K562 (cell line): ENCODE data around the gene ZNF235. TPM values are rescaled to one million over a fixed set of nuclear protein-coding genes. Genes with fewer than 3 reads are reported as not detected.

Experiments used
- ATAC-seq: fragments of 200-7000 bp; cut with Tn5 transposase; 3 replicates; pipeline ENCODE4 v1.9.1; 2020; ENCODE audit warnings: moderate library complexity
- BruUV-seq: library from RNA; stranded (reverse); fragments of 400-500 nt; replicated peaks from 2 replicates; lab custom pipeline; 2021; lab: Mats Ljungman, UMichigan
- CTCF ChIA-PET: fragments of 300-600 bp; formaldehyde crosslinking; extraction: SDS; loops from one replicate; lab custom pipeline; 2021; ENCODE audit warnings: low intra/inter-chr PET ratio; lab: Yijun Ruan, JAX
- POLR2A ChIA-PET: fragments of 300-600, 350-650 bp; sonication (Branson Sonifier 250); formaldehyde crosslinking; extraction: SDS; loops from one replicate; lab custom pipeline; 2021; ENCODE audit warnings: antibody characterized with exemption, inconsistent platforms; lab: Yijun Ruan, JAX
- DNase-seq, 4 experiments: peaks; one replicate each; pipeline versions ENCODE4 v3.0.0 to v3.0.0-alpha.2; 2011 to 2018; ENCODE audit warnings: low spot score in 3 of 4, mixed read lengths in 3 of 4; ENCODE audit errors: extremely low read depth in 1 of 4
- FAIRE-seq: peaks from 2 replicates; lab custom pipeline; 2011; peaks lifted over from hg19 to GRCh38; lab: Jason Lieb, UNC
- H2AFZ ChIP-seq: 2 replicates; pipeline ENCODE4 v1.6.0; 2011; ENCODE audit warnings: low read depth, low read length, control low read depth, inconsistent platforms
- H3K27ac ChIP-seq: fragments of 200-600 bp; 3 replicates; pipeline ENCODE4 v1.8.0; 2011; ENCODE audit warnings: low read depth, mild to moderate bottlenecking, control low read depth, inconsistent platforms, low read length, moderate library complexity, mixed read lengths; ENCODE audit errors: extremely low read depth
- H3K27me3 ChIP-seq, 2 experiments: fragments of 300-600 bp in 1 of 2; 2 replicates in 1 of 2; 3 replicates in 1 of 2; pipeline versions ENCODE4 v1.6.0 to v1.8.0; 2011; ENCODE audit warnings: inconsistent platforms in 2 of 2, low read length in 2 of 2, mild to moderate bottlenecking in 1 of 2, mixed read lengths in 1 of 2, moderate library complexity in 1 of 2; ENCODE audit not compliant: control insufficient read depth in 2 of 2, insufficient read depth in 2 of 2
- H3K36me3 ChIP-seq: fragments of 300-600 bp; 3 replicates; pipeline ENCODE4 v1.8.0; 2011; ENCODE audit warnings: mild to moderate bottlenecking, low read length, inconsistent platforms; ENCODE audit not compliant: control insufficient read depth, insufficient read depth
- H3K4me1 ChIP-seq, 2 experiments: fragments of 200-600 bp in 1 of 2; replicated peaks in 1 of 2; 2 replicates in 1 of 2; 3 replicates in 1 of 2; pipeline versions ENCODE4 v1.5.1 to v1.8.0; 2011; ENCODE audit warnings: inconsistent platforms in 2 of 2, low read length in 2 of 2, mild to moderate bottlenecking in 1 of 2, mixed read lengths in 1 of 2, moderate library complexity in 1 of 2; ENCODE audit not compliant: control insufficient read depth in 2 of 2, insufficient read depth in 2 of 2
- H3K4me2 ChIP-seq: 2 replicates; pipeline ENCODE4 v1.6.1; 2011; ENCODE audit warnings: low read length, control low read depth, inconsistent platforms, mixed read lengths; ENCODE audit not compliant: insufficient read depth
- H3K4me3 ChIP-seq: fragments of 200-600 bp; sonication (generic), shearing (Covaris generic); 2 replicates; pipeline ENCODE4 v1.5.1; 2016; ENCODE audit warnings: control low read depth, inconsistent platforms
- H3K79me2 ChIP-seq: fragments of 200-600 bp; 3 replicates; pipeline ENCODE4 v1.8.0; 2011; ENCODE audit warnings: low read length, inconsistent platforms; ENCODE audit not compliant: control insufficient read depth, insufficient read depth
- H3K9ac ChIP-seq, 2 experiments: 2 replicates each; pipeline versions ENCODE4 v1.6.0 to v1.6.1; 2011; ENCODE audit warnings: low read depth in 2 of 2, low read length in 2 of 2, control low read depth in 1 of 2, inconsistent platforms in 1 of 2, mild to moderate bottlenecking in 1 of 2, mixed read lengths in 1 of 2; ENCODE audit not compliant: insufficient read depth in 1 of 2
- H3K9me1 ChIP-seq: one replicate; pipeline ENCODE4 v1.6.0; 2011; ENCODE audit warnings: inconsistent platforms, mild to moderate bottlenecking, low read length, moderate library complexity; ENCODE audit not compliant: control insufficient read depth, insufficient read depth
- H3K9me3 ChIP-seq: replicated peaks from 2 replicates; pipeline ENCODE4 v1.5.1; 2011; ENCODE audit warnings: low read depth, low read length, inconsistent platforms; ENCODE audit not compliant: control insufficient read depth, insufficient read depth
- H4K20me1 ChIP-seq: replicated peaks from 2 replicates; pipeline ENCODE4 v1.6.1; 2011; ENCODE audit warnings: low read length, inconsistent platforms, mixed read lengths; ENCODE audit not compliant: control insufficient read depth, insufficient read depth
- BDP1 ChIP-seq: IDR thresholded peaks from 3 replicates; pipeline ENCODE4 v1.6.1; 2011; ENCODE audit not compliant: insufficient read length, insufficient read depth
- CBX8 ChIP-seq: fragments of 200-600 bp; sonication (generic); IDR thresholded peaks from 2 replicates; pipeline ENCODE4 v1.6.1; 2012; ENCODE audit warnings: borderline replicate concordance, mixed run types, low read depth, mild to moderate bottlenecking, moderate library complexity, mixed read lengths, low read length, control low read depth, inconsistent platforms; ENCODE audit not compliant: poor library complexity, severe bottlenecking; ENCODE audit errors: extremely low read depth
- ESRRA ChIP-seq: fragments of 450-650 bp; IDR thresholded peaks from 2 replicates; pipeline ENCODE4 v1.6.1; 2014; ENCODE audit warnings: low read depth, mild to moderate bottlenecking, moderate library complexity, borderline replicate concordance
- GATAD2B ChIP-seq: fragments of 450-650 bp; IDR thresholded peaks from 2 replicates; pipeline ENCODE4 v1.6.1; 2017; ENCODE audit warnings: mild to moderate bottlenecking, borderline replicate concordance
- KAT8 ChIP-seq: fragments of 450-650 bp; IDR thresholded peaks from 2 replicates; pipeline ENCODE4 v1.6.1; 2016; ENCODE audit warnings: low read depth, mild to moderate bottlenecking
- KLF6 ChIP-seq: fragments of 250-450 bp; sonication (Bioruptor Pico); IDR thresholded peaks from 2 replicates; pipeline ENCODE4 v1.4.0; 2020; ENCODE audit warnings: mild to moderate bottlenecking, moderate library complexity, borderline replicate concordance
- MYNN ChIP-seq, 2 experiments: sonication (generic); formaldehyde crosslinking in 1 of 2; IDR thresholded peaks; 2 replicates each; pipeline versions ENCODE4 v1.5.0 to v1.6.1; 2016 to 2020; ENCODE audit warnings: antibody characterized with exemption in 1 of 2, missing genetic modification reagents in 1 of 2
- NFXL1 ChIP-seq: fragments of 450-650 bp; formaldehyde crosslinking; IDR thresholded peaks from 2 replicates; pipeline ENCODE4 v1.4.0; 2021; ENCODE audit warnings: mild to moderate bottlenecking
- PHF21A ChIP-seq: fragments of 450-650 bp; IDR thresholded peaks from 2 replicates; pipeline ENCODE4 v1.6.1; 2017; ENCODE audit warnings: low read depth, borderline replicate concordance
- YBX1 ChIP-seq: fragments of 450-650 bp; IDR thresholded peaks from 2 replicates; pipeline ENCODE4 v1.7.1; 2016; ENCODE audit warnings: mild to moderate bottlenecking
- ZMIZ1 ChIP-seq, 2 experiments: fragments of 150-350 bp in 1 of 2; IDR thresholded peaks; 2 replicates each; pipeline ENCODE4 v1.6.1; 2012 to 2016; ENCODE audit warnings: low read depth in 2 of 2, low read length in 2 of 2, mild to moderate bottlenecking in 1 of 2, moderate library complexity in 1 of 2
- ZNF436 ChIP-seq: fragments of 250-450, 450-650 bp; sonication (Bioruptor Pico); formaldehyde crosslinking; IDR thresholded peaks from 2 replicates; pipeline ENCODE4 v1.7.0; 2020; ENCODE audit warnings: mild to moderate bottlenecking
- WGBS: fragments of 100-300 bp; shearing (Covaris generic); methylation state at CpG from one replicate; pipeline ENCODE4 v1.1.6; 2016; ENCODE audit warnings: low coverage, mixed read lengths; ENCODE audit not compliant: insufficient coverage; ENCODE audit errors: missing lambda C conversion rate; 5-methylcytosine and 5-hydroxymethylcytosine counted together
- in situ Hi-C: fragments of 300-500 bp; cut with MboI; formaldehyde crosslinking; loops from 4 replicates; pipeline ENCODE4 v1.15.0; 2018; ENCODE audit warnings: inconsistent platforms, mixed read lengths
- intact Hi-C: fragments of 100-400 bp; cut with micrococcal nuclease; formaldehyde crosslinking; loops from 2 replicates; pipeline ENCODE4 v1.14.2; 2022
- polyA plus RNA-seq, 8 experiments: library from polyadenylated mRNA; depleted of rRNA in 4 of 8; stranded (reverse) in 5 of 8; unstranded in 3 of 8; fragments of >200 nt; fragmentation: Nextera tagmentation in 2 of 8; fragmentation: Illumina TruSeq in 1 of 8; extraction: Ambion mirVana in 2 of 8; extraction: Trizol in 1 of 8; gene quantifications; 2 replicates each; pipeline versions ENCODE4 v1.2.1 to v1.2.3, GENCODE V29; 2011 to 2014; ENCODE audit warnings: inconsistent platforms in 1 of 8, missing spikeins in 1 of 8
- total RNA-seq, 7 experiments: library from RNA; depleted of rRNA in 6 of 7; stranded (reverse); fragments of >200 nt in 6 of 7; fragmentation: Illumina TruSeq in 2 of 7; extraction: Trizol in 2 of 7; gene quantifications; 2 replicates each; pipeline versions ENCODE4 v1.2.1 to v1.2.3, GENCODE V29; 2011 to 2021; ENCODE audit warnings: low replicate concordance in 1 of 7
- TF ChIP-seq, protein P1 (sequence below), 2 experiments: fragments of 200-800 bp in 1 of 2; sonication (Bioruptor generic) in 1 of 2; sonication (generic) in 1 of 2; formaldehyde crosslinking in 1 of 2; IDR thresholded peaks in 1 of 2; conservative IDR thresholded peaks in 1 of 2; 2 replicates each; pipeline versions ENCODE4 v1.5.0 to v1.6.1; 2016 to 2020; ENCODE audit warnings: missing compliant biosample characterization in 1 of 2, missing genetic modification characterization in 1 of 2, missing genetic modification reagents in 1 of 2
- TF ChIP-seq, protein P2 (sequence below): fragments of 250-450 bp; sonication (Bioruptor Pico); IDR thresholded peaks from 2 replicates; pipeline ENCODE4 v1.4.0; 2020; ENCODE audit warnings: borderline replicate concordance

ZNF235 gene
- total and polyA plus RNA-seq, 9 of the 15 experiments (the other 6 are each of a cell fraction or from before 2014, with no cell fraction given) = 0.68 to 2.9 (median 1.3) TPM

- TF ChIP-seq CBX8 (no peak), GATAD2B (no peak), MYNN (IDR thresholded peaks at IDR 0.05) (no peak), MYNN (CRISPR knock-in tag; IDR thresholded peaks at IDR 0.05) (no peak)
These were observed 26.6 kb downstream of the ZNF235 start (continued) for GRCh38 chr19:44278181-44278690.

GRCh38 chr19:44277331-44277730, 27.5 kb downstream of the ZNF235 start:
- in situ Hi-C loops = no loop called here
- BruUV-seq = no TSS peak
- no peak for DNase-seq
- Histone ChIP-seq H3K27me3 (no peaks in the 10 kb centered on the region), H4K20me1 (no peaks in the 10 kb centered on the region), H3K79me2 (no peaks in the 10 kb centered on the region), H3K9me1 (no peaks in the 10 kb centered on the region), H3K9ac (no peak overlapping the region), H3K36me3 (no peaks in the 10 kb centered on the region), H3K4me3 (no peak overlapping the region), H3K4me2 (no peak overlapping the region), H2AFZ (no peak overlapping the region), H3K4me1 (no peaks in the 10 kb centered on the region), H3K27ac (no peak overlapping the region), H3K9me3 (0 out of 2 replicates have a peak, but pooled peaks cover 1% of the 10 kb centered on the region)
- FAIRE-seq = no peak
- ATAC-seq = no peak
- intact Hi-C loops = no loop called here
- ChIA-PET CTCF (no interaction called here), POLR2A (no interaction called here)
- WGBS = 10% methylated on average over 1 of the region's 1 CpG
- TF ChIP-seq NFXL1 (CRISPR knock-in tag) (no peak), ZNF436 (no peak), YBX1 (no peak), BDP1 (no peak), PHF21A (no peak), KAT8 (no peak), KLF6 (CRISPR knock-in tag) (no peak), ZMIZ1 (IDR thresholded peaks at IDR 0.05; ENCODE audit: low read depth in 2 of 2, low read length in 2 of 2) (no peak), ESRRA (no peak)
- TF ChIP-seq, protein P1, sequence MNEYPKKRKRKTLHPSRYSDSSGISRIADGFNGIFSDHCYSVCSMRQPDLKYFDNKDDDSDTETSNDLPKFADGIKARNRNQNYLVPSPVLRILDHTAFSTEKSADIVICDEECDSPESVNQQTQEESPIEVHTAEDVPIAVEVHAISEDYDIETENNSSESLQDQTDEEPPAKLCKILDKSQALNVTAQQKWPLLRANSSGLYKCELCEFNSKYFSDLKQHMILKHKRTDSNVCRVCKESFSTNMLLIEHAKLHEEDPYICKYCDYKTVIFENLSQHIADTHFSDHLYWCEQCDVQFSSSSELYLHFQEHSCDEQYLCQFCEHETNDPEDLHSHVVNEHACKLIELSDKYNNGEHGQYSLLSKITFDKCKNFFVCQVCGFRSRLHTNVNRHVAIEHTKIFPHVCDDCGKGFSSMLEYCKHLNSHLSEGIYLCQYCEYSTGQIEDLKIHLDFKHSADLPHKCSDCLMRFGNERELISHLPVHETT (CRISPR knock-in tag; conservative IDR thresholded peaks at IDR 0.05 in 1 of 2, IDR thresholded peaks at IDR 0.05 in 1 of 2) = no peak
- TF ChIP-seq, protein P2, sequence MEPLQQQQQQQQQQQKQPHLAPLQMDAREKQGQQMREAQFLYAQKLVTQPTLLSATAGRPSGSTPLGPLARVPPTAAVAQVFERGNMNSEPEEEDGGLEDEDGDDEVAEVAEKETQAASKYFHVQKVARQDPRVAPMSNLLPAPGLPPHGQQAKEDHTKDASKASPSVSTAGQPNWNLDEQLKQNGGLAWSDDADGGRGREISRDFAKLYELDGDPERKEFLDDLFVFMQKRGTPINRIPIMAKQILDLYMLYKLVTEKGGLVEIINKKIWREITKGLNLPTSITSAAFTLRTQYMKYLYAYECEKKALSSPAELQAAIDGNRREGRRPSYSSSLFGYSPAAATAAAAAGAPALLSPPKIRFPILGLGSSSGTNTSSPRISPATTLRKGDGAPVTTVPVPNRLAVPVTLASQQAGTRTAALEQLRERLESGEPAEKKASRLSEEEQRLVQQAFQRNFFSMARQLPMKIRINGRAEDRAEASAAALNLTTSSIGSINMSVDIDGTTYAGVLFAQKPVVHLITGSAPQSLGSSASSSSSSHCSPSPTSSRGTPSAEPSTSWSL = no peak
